Hematopoietic multipotent progenitor cell treated with erythropoietin and hydrocortisone succinate and interleukin-3 and kit ligand, for 6 days (in vitro differentiated cells): ENCODE measurements around the gene GYS1.

Experiments
- DNase-seq: peaks from one replicate; pipeline ENCODE4 v3.0.0-alpha.2; 2015

GYS1 gene

DNA sequence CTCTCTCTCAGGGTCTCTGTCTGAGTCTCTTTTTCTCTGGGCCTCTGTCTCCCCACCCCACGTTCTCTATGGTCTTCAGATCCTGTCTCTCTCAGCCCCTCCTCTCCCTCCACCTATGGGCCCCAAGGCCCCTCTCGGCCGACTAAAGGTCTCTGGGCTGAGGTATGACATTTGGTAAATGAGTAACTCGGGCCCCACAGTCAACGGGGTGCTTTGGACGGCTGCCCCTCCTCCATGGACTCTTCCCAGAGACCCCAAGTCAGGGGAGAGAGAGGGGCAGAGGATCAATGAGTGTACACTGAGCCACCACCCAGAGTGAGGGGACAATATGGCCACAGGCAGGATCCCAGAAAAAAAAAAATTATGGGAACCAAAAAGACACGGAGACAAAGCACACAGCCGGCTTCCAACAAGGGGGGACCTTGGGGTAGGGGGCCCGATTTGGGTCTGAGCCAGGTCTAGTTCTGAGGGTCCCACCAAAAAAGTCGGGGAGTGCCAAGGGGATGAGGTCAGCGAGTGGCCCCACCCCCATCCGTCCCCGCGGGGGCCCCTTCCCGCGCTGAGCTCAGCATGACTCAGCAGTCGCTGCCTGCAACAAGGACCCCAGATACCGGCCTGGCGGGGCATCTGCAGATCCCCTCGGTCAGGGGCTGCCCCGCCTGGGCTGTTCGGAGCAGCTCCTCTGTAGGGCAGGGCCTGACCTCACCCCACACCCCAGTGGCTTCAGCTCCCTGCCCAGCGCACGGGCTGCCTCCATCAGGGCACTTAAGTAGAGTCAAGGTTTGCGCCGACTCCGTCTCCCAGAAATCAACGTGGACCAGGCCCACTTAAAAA, 29.5 kb downstream of the GYS1 start:
- peak; percentile 91 for DNase-seq

DNA sequence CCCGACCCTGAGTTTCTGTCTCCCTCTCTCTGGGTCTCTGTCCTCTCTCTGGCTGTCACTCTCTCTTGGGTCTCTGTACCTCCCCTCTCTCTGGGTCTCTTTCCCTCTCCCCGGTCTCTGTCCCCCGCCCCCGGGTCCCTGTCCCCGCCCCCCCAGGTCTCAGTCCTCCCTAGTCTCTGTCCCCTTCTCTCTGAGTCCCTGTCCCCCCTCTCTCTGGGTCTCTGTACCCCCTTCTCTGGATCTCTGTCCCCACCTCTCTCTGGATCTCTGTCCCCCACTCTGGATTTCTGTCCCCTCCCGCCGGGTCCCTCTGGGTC, 30.3 kb downstream of the GYS1 start:
- no peak for DNase-seq

DNA sequence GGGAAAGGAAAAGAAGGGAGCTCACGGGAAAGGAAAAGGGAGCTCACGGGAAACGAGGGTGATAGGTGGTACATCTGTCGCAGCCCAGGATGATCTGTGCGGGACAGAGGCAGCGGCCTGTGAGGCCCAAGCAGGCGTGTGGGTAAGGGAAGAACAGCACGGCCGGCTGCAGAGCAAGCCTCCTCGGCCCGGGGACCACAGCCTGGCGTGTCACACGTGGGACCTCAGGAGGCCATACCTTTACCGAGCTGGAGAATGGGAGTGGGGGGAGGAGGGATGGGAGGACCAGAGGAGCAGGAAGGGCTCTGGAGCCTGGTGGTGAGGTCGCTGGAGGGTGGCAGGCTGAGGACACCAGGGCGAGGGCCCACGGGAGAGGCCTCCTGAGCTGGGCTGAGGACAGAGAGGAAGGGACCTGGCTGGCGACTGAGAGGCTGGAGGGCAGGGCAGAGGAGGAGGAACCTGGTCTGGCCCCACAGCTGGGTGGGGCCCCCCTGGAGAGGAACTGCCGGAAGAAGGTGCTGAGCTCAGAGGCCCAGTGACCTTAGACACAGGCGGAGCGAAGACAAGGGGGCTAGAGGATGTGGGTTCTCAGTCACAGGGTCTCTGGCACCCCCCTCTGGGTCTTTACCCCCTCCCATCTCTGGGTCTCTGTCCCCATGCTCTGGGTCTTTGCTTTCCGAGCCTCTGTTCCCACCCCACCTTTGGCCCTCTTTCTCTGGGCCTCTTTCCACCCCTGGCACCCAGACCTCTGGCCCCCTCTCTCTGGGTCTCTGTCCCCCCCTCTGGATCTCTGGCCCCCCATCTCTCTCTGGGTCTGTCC, 30.9 kb downstream of the GYS1 start:
- peak; percentile 95 for DNase-seq

DNA sequence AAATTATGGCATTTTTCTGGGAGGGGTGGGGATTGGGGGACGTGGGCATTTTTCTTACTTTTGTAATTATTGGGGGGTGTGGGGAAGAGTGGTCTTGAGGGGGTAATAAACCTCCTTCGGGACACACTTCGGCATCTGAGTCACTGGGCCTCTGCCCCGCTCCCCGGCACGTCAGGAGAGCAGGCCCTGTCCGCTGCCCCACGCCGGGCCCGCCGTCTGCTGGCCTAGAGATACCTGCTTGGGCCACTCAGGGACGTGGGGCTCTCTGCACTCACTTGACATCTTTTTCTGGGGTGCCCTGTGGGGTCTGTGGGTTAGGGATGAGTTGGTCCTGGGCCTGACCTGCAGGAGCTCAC, 31.5 kb downstream of the GYS1 start:
- no peak for DNase-seq

DNA sequence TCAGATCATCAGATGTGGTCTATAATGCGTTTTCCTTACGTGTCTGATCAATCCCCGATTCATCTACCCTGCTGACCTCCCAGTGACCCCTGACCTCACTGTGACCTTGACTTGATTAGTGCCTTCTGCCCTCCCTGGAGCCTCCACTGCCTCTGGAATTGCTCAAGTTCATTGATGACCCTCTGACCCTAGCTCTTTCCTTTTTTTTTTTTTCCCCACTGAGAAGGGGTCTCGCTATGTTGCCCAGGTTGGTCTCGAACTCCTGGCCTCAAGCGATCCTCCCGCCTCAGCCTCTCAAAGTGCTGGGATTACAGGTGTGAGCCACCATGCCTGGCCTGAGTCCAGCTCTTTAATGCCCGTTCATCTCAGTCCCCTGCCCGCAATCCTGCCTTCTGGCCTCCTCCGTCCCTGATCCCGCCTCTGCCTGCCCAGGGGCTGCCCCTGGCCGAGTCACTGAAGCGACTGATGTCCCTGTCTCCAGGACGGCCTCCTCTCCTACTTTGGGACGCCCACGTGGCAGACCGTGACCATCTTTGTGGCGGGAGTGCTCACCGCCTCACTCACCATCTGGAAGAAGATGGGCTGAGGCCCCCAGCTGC, 32.0 kb downstream of the GYS1 start:
- no peak for DNase-seq

DNA sequence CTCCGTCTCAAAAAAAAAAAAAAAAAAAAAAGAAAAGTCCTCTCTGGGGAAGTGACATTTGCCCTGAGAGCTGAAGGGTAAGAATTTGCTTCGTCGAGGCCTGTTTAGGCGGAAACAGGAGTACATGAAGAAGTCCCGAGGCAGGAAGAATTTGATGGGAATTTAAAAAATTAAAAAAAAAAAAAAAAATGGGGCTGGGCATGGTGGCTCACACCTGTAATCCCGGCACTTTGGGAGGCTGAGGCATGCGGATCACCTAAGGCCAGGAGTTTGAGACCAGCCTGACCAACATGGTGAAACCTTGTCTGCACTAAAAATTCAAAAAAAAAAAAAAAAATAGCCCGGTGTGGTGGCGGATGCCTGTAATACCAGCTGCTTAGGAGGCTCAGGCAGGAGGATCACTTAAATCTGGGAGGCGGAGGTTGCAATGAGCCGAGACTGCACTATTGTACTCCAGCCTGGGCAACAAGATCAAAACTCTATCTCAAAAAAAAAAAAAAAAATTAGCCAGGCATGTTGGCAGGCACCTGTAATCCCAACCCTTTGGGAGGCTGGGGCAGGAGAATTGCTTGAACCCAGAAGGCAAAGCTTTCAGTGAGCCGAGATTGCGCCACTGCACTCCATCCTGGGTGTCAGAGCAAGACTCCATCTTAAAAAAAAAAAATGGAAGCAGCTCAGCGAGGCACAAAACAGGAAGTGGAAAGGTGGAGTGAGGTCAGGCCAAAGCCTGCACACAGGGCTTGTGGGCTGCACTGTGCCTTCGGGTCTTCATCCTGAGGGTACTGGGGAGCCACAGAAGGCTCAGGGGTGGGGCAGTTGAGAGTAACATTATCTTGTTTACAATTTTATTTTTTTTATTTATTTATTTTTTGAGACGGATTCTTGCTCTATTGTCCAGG, 33.5 kb downstream of the GYS1 start:
- DNase-seq = peak; percentile 35

DNA sequence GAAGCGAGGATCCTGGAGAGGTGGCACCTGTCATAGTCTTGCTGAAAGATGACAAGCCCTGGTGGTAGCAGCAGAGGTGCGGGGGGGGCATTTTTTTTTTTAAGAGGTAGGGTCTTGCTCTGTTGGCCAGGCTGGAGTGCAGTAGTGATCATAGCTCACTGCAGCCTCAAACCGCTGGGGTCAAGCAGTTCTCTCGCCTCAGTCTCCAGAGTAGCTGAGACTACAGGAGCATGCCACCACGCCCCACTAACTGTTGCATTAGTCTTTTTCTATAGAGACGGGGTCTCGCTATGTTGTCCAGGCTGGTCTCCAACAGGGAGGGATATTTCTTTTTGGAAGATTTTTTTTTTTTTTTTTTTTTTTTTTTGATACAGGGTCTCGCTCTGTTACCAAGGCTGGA, 35.1 kb downstream of the GYS1 start:
- DNase-seq = no peak

DNA sequence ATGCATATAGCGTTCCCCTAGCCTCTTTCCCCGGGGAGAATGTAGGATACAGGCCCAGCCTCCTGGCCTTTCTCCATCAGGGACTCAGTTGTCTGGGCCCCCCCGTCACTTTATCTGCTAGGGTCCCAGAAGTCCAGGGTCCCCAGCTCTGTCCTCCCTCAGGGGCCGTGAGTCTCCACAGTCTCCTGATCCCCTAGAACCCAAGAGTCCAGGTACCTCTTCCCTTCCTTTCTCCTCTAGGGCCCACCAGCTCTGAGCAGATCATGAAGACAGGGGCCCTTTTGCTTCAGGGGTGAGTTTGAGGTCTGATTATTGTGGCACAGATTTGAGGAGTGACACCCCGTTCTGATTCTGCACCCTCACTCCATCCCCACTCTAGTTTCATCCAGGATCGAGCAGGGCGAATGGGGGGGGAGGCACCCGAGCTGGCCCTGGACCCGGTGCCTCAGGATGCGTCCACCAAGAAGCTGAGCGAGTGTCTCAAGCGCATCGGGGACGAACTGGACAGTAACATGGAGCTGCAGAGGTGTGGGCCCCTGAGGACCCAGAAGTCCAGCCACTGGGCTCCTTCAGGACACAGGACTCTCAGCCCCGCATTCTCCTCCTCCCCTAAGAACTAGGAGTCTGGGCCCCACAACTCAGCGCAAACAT, 37.7 kb downstream of the GYS1 start:
- DNase-seq = no peak

DNA sequence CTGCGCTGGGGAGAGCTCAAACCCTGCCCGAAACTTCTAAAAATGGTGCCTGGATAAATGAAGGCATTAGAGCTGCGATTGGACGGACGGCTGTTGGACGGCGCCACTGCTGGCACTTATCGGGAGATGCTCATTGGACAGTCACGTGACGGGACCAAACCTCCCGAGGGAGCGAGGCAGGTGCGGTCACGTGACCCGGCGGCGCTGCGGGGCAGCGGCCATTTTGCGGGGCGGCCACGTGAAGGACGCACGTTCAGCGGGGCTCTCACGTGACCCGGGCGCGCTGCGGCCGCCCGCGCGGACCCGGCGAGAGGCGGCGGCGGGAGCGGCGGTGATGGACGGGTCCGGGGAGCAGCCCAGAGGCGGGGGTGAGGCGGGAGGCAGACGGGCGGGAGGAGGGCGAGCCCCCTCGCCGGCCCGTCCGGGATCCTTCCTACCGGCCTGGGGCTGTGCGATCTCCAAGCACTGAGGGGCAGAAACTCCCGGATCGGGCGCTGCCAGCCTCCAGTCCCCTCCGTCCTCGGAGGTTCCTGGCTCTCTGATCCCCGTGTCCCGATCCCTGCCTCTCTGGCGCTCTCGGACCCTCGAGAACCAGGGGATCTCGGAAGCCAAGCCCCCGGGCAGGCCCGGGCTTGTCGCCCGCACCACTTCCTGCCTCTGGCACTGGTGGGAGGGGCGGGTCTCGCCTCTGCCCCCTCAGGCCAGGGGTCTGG, 38.4 kb downstream of the GYS1 start, which contains the start of gene BAX:
Gene BAX (plus strand): TSS at position 281 of the 713 bp plus-strand sequence. CDS start 54 bp downstream, at position 335.
- DNase-seq = peak; percentile 98

DNA sequence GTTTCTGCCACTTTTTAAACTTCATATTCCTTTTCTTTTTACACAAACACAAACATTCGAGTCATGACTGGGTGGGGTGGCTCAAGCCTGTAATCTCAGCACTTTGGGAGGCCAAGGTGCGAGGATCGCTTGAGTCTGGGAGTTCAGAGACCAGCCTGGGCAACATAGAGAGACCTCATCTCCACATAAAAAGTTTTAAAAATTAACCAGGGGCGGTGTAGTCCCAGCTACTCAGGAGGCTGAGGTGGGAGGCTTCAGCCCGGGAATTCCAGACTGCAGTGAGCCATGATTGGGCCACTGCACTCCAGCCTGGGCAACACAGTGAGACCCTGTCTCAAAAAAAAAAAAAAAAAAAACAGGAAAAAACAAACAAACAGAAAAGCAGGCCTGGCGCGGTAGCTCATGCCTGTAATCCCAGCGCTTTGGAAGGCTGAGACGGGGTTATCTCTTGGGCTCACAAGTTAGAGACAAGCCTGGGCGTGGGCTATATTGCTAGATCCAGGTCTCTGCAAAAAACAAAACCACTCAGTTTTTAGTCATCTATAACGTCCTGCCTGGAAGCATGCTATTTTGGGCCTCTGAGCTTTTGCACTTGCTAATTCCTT, 39.0 kb downstream of the GYS1 start:
- no peak for DNase-seq

DNA sequence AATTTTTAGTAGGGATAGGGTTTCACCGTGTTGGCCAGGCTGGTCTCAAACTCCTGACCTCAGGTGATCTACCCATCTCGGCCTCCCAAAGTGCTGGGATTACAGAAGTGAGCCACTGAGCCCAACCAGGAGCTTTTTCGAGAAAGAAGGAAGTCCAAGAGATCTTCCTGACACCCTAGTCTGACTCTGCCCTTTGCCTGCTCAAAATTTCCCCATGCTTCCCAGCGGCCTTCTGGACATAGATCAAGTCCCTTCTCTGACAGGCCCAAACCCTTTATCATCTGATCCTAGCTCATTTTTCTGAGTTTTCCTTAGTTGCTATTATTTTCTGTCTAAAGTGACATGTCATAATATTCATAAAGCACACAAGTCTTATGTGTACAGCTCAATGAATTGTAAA, 40.0 kb downstream of the GYS1 start:
- DNase-seq = no peak

DNA sequence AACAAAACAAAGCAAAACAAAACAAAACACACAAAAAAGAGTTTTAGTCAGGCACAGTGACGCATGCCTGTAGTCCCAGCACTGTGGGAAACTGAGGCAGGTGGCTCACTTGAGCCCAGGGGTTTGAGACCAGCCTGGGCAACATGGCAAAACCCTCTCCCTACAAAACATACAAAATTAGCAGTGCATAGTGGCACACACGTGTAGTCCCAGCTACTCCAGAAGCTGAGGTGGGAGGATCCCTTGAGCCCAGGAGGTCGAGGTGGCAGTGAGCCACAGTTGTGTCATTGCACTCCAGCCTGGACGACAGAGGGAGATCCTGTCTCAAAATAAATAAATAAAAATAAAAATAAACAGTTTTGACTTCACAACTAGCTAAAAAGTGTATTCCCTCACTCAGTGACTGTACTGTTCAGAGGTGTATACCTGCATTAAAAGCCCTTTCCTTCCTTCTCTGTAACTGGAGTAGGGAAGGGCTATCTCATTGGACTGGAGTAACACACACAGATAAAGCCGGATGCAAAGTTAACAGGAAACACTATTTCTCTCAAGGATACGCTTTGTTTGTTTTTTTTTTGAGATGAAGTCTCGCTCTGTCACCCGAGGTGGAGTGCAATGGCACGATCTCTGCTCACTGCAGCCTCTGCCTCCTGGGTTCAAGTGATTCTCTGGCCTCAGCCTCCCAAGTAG, 42.1 kb downstream of the GYS1 start:
- DNase-seq = no peak

DNA sequence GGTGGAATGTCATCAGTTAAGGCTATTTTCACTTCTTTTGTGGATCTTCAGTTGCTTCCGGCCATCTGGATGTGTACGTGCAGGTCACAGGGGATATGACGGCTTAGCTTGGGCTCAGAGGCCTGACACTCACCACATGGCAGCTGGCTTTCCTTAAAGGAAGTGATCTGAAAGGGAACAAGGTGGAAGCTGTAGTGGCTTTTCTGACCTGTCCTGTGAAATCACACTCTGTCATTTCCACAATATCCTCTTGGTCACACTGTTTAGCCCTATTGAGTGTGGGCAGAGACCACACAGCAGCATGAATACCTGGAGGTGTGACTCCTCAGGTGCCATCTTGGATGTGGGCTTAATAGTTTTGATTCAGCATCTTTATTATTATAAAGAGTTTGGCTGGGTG, 43.0 kb downstream of the GYS1 start:
- no peak for DNase-seq

DNA sequence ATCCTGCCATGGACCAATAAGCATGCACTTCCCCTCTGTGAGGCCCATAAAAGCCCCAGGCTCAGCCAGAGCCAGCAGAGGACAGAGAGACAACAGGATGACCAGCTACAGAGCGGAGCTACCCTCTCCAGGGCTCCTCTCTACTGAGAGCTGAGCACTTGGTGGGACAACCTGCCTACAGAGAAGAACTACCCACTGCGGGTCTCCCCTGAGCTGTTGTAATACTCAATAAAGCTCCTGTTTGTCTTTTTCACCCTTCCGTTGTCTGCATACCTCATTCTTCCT, 45.9 kb downstream of the GYS1 start:
- no peak for DNase-seq

DNA sequence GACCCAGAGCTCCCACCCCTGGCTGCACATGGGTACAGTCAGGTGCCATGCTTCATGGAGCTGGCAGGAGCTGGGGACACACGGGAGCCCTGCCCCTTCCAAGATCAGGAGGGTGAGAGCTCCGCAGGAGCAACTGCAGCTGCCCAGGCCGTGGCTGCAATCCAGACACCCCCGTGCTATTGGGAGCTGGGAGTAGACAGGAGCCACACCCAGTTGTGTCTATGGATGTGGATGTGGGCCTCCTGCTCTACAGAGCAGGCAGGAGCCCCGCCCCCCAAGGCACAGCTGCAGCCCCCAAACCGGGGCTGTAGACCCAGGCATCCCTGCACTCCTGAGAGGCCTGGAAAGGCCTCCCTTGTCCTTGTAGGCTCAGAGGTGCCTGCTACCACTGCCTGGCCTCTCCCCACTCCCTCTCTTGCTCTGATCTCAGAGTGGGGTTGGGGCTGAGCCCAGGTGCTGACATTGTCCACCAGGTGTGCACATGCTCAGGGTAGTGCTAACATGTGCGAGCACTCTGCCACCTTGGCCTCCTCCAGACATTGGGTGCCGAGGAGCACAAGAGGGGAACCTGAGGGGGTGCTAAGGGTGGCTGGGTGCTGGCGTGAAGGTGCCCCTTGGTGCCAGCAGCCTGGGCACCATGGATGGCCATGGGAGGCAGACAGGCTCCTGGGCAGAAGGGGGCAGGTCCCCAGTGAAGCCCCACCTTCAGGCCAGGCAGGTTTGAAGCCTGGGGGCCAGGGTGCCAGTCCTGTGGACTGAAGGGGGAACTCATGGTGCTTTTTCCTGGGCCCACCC, 46.4 kb downstream of the GYS1 start:
- no peak for DNase-seq

DNA sequence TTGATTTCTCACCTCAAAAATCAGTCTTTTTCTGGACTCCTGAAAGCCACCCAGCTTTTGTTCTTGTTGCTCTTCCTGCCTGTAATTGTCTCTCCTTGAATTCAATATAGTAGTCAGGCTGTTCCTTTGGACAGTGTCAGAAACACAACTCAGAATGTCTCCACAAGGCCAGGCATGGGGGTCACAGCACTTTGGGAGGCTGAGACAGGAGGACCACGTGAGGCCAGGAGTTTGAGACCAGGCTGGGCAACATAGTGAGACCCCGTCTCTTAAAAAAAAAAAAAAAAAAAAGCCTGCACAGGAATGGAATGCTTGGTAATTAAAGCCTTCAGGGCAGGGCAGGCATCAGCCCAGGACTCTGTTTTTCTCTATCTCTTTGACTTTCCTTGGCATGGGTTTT, 47.3 kb downstream of the GYS1 start:
- no peak for DNase-seq

DNA sequence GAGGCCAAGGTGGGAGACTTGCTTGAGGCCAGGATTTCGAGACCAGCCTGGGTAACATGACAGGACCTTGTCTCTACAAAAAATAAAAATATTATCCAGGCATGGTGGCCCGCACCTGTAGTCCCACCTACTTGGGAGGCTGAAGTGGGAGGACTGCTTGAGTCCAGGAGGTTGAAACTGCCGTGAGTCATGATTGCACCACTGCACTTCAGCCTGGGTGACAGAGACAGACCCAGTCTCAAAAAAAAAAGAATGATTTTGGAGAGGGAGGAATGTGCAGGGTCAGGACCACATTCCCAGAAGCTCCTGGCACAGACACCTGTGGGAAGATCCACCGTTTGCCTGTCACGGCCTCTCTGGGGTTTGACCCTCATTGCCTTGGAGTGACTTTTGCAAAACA, 47.7 kb downstream of the GYS1 start:
- no peak for DNase-seq

DNA sequence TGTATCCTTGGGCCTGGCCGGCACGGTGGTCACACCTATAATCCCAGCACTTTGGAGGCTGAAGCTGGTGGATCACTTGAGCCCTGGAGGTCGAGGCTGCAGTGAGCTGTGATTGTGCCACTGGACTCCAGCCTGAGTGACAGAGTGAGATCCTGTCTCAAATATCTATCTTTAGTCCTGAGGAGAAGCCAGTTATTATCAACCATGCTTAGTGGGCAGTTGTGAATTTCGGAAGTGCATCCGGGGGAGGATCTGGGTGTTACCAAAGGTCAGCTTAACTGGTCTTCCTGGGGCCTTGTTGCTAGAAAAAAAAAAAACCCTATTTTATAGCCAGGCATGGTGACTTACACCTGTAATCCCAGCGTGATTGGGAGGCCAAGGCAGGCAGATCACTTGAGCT, 50.0 kb downstream of the GYS1 start:
- no peak for DNase-seq

DNA sequence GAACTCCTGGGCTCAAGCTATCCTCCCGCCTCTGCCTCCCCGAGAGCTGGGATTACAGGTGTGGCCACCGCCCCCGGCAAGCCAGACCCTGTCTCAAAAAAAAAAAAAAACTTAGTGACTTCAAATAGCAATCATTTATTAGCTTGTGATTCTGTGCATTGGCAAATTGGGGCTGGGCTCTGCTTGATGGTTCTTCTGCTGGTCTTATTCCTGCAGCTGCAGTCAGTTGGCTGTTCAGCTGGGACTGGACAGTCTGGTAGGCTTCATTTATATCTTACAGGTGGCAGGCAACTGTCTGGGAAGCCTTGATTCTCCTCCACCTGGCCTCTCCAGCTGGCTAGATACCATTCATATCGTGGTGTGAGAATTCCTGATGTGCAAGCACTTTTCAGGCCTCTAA, 52.2 kb downstream of the GYS1 start:
- DNase-seq = no peak

DNA sequence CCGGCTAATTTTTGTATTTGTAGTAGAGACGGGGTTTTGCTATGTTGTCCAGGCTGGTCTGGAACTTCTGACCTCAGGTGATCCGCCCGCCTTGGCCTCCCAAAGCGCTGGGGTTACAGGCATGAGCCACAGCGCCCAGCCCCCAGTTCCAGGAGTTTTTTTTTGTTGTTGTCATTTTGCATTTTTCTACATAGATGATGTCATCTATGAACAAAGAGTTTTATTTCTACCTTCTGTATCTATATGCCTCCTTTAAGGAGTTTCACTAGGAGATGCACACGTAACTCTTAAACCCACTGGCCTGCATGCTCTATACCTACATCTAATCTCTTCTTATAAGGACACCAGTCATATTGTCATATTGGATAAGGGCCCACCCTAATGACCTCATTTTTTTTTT, 54.9 kb downstream of the GYS1 start:
- no peak for DNase-seq
